DMS79 (cell line): Measurements from ENCODE around the gene LMBR1.
"Not testable (repeated sequence)": the region's sequence is repeated elsewhere in the genome, so short reads cannot be mapped to it uniquely, and the experiment has no call there.

Experiments
- DNase-seq: peaks from one replicate; lab custom pipeline; 2025; lab: John Stamatoyannopoulos, UW

Gene LMBR1

GRCh38 chr7:156845379-156846101 lies 47.4 kb downstream of the LMBR1 start:
- no peak for DNase-seq

- DNase-seq = not testable (repeated sequence)
These were observed 49.4 kb downstream of the LMBR1 start for GRCh38 chr7:156843582-156843981.

GRCh38 chr7:156843157-156843556 lies 49.8 kb downstream of the LMBR1 start:
- no peak for DNase-seq

- no peak for DNase-seq
These were observed 50.2 kb downstream of the LMBR1 start for GRCh38 chr7:156842740-156843140.

- DNase-seq = no peak
These were observed 50.7 kb downstream of the LMBR1 start for GRCh38 chr7:156842317-156842716.

- no peak for DNase-seq
These were observed 51.5 kb downstream of the LMBR1 start for GRCh38 chr7:156841497-156841896.

GRCh38 chr7:156840134-156840533 lies 52.8 kb downstream of the LMBR1 start:
- no peak for DNase-seq

GRCh38 chr7:156836443-156836842 lies 56.5 kb downstream of the LMBR1 start:
- DNase-seq = no peak

GRCh38 chr7:156834462-156834861 lies 58.5 kb downstream of the LMBR1 start:
- DNase-seq = no peak

- no peak for DNase-seq
These were observed 59.7 kb downstream of the LMBR1 start for GRCh38 chr7:156833312-156833711.

GRCh38 chr7:156832195-156832877 lies 60.6 kb downstream of the LMBR1 start:
- no peak for DNase-seq

GRCh38 chr7:156829669-156830336 lies 63.2 kb downstream of the LMBR1 start:
- DNase-seq = no peak

- DNase-seq = no peak
These were observed 65.3 kb downstream of the LMBR1 start for GRCh38 chr7:156827587-156828203.

GRCh38 chr7:156823435-156823834 lies 69.5 kb downstream of the LMBR1 start:
- DNase-seq = no peak

GRCh38 chr7:156820445-156821063 lies 72.4 kb downstream of the LMBR1 start:
- DNase-seq = no peak

GRCh38 chr7:156819733-156820295 lies 73.2 kb downstream of the LMBR1 start:
- no peak for DNase-seq

GRCh38 chr7:156818133-156818532 lies 74.8 kb downstream of the LMBR1 start:
- DNase-seq = no peak

GRCh38 chr7:156816943-156817572 lies 75.9 kb downstream of the LMBR1 start:
- DNase-seq = peak; percentile 3

- no peak for DNase-seq
These were observed 81.3 kb downstream of the LMBR1 start for GRCh38 chr7:156811706-156812105.

- not testable (repeated sequence) for DNase-seq
These were observed 89.3 kb downstream of the LMBR1 start for GRCh38 chr7:156803656-156804055.

GRCh38 chr7:156802214-156802613 lies 90.8 kb downstream of the LMBR1 start:
- DNase-seq = no peak
